K562 (cell line): Measurements from ENCODE around the gene CAMK2G. TPM values are rescaled to one million over a fixed set of nuclear protein-coding genes. Genes with fewer than 3 reads are reported as not detected.

Experiments used
- E2F4 ChIP-seq: sonication (generic); formaldehyde crosslinking; IDR thresholded peaks from 2 replicates; pipeline ENCODE4 v1.8.0; 2022; ENCODE audit warnings: mild to moderate bottlenecking, low read depth, missing genetic modification reagents
- EHMT2 ChIP-seq: fragments of 450-650 bp; IDR thresholded peaks from 2 replicates; pipeline ENCODE4 v1.6.1; 2018; ENCODE audit warnings: antibody characterized with exemption
- ETS2 ChIP-seq: IDR thresholded peaks from 2 replicates; pipeline ENCODE4 v1.6.1; 2016; ENCODE audit warnings: borderline replicate concordance, missing genetic modification characterization, mild to moderate bottlenecking, moderate library complexity, missing compliant biosample characterization; ENCODE audit not compliant: poor library complexity, severe bottlenecking
- FIP1L1 ChIP-seq: fragments of 200-400 bp; formaldehyde crosslinking; IDR thresholded peaks from 2 replicates; pipeline ENCODE4 v1.6.1; 2018; ENCODE audit warnings: mild to moderate bottlenecking, low read depth, low read length; ENCODE audit not compliant: poor library complexity, severe bottlenecking
- HEY1 ChIP-seq: fragments of 250-450 bp; sonication (Bioruptor Pico); IDR thresholded peaks from 2 replicates; pipeline ENCODE4 v1.5.0; 2020; ENCODE audit warnings: mild to moderate bottlenecking, moderate library complexity, borderline replicate concordance
- HNRNPUL1 ChIP-seq: fragments of 200-400 bp; formaldehyde crosslinking; IDR thresholded peaks from 2 replicates; pipeline ENCODE4 v1.6.1; 2017; ENCODE audit warnings: low read length
- KAT8 ChIP-seq: fragments of 450-650 bp; IDR thresholded peaks from 2 replicates; pipeline ENCODE4 v1.6.1; 2016; ENCODE audit warnings: low read depth, mild to moderate bottlenecking
- MEF2A ChIP-seq: IDR thresholded peaks from 2 replicates; pipeline ENCODE4 v1.6.1; 2011; ENCODE audit warnings: low read depth, mild to moderate bottlenecking, low read length, moderate library complexity; ENCODE audit not compliant: control insufficient read depth
- NKRF ChIP-seq: fragments of 450-650 bp; IDR thresholded peaks from 2 replicates; pipeline ENCODE4 v1.6.1; 2016; ENCODE audit warnings: borderline replicate concordance
- NR2F6 ChIP-seq: fragments of 450-650 bp; formaldehyde crosslinking; IDR thresholded peaks from 2 replicates; pipeline ENCODE4 v1.4.0; 2020; ENCODE audit warnings: mild to moderate bottlenecking
- RCOR1 ChIP-seq, 2 experiments: IDR thresholded peaks; 2 replicates each; pipeline ENCODE4 v1.6.1; 2012; ENCODE audit warnings: low read depth in 2 of 2, low read length in 2 of 2, borderline replicate concordance in 1 of 2, improper control_type of control experiment in 1 of 2
- REST ChIP-seq, 2 experiments: fragments of 450-650 bp; formaldehyde crosslinking in 1 of 2; IDR thresholded peaks; 2 replicates each; pipeline versions ENCODE4 v1.4.0 to v1.6.1; 2014 to 2020; ENCODE audit warnings: mild to moderate bottlenecking in 2 of 2, borderline replicate concordance in 1 of 2, low read depth in 1 of 2
- SLC30A9 ChIP-seq: fragments of 250-450 bp; sonication (Bioruptor Pico); IDR thresholded peaks from 2 replicates; pipeline ENCODE4 v1.8.0; 2022; ENCODE audit warnings: mild to moderate bottlenecking, moderate library complexity
- SOX6 ChIP-seq: fragments of 450-650 bp; IDR thresholded peaks from 2 replicates; pipeline ENCODE4 v1.6.1; 2014; ENCODE audit warnings: mild to moderate bottlenecking
- TRIM28 ChIP-seq: fragments of 450-650 bp; IDR thresholded peaks from 2 replicates; pipeline ENCODE4 v1.6.1; 2017
- USF2 ChIP-seq: sonication (generic); formaldehyde crosslinking; IDR thresholded peaks from 2 replicates; pipeline ENCODE4 v1.5.0; 2020; ENCODE audit warnings: missing genetic modification reagents
- ZNF75A ChIP-seq: fragments of 450-650 bp; formaldehyde crosslinking; IDR thresholded peaks from 2 replicates; pipeline ENCODE4 v1.4.0; 2020; ENCODE audit warnings: mild to moderate bottlenecking
- polyA plus RNA-seq, 8 experiments: library from polyadenylated mRNA; depleted of rRNA in 4 of 8; stranded (reverse) in 5 of 8; unstranded in 3 of 8; fragments of >200 nt; fragmentation: Nextera tagmentation in 2 of 8; fragmentation: Illumina TruSeq in 1 of 8; extraction: Ambion mirVana in 2 of 8; extraction: Trizol in 1 of 8; gene quantifications; 2 replicates each; pipeline versions ENCODE4 v1.2.1 to v1.2.3, GENCODE V29; 2011 to 2014; ENCODE audit warnings: inconsistent platforms in 1 of 8, missing spikeins in 1 of 8
- total RNA-seq, 7 experiments: library from RNA; depleted of rRNA in 6 of 7; stranded (reverse); fragments of >200 nt in 6 of 7; fragmentation: Illumina TruSeq in 2 of 7; extraction: Trizol in 2 of 7; gene quantifications; 2 replicates each; pipeline versions ENCODE4 v1.2.1 to v1.2.3, GENCODE V29; 2011 to 2021; ENCODE audit warnings: low replicate concordance in 1 of 7

CAMK2G gene
- total and polyA plus RNA-seq, 9 of the 15 experiments (the other 6 are each of a cell fraction or from before 2014, with no cell fraction given), result 9.0 to 37.9 (median 32.6) TPM

- TF ChIP-seq ZNF75A, result no peak
- TF ChIP-seq EHMT2, result 0 out of 2 replicates have a peak, but pooled peaks have one; percentile 38
- TF ChIP-seq NR2F6 (CRISPR knock-in tag), result no peak
- no peak for TF ChIP-seq SLC30A9 (CRISPR knock-in tag)
- TF ChIP-seq HNRNPUL1, result no peak
- TF ChIP-seq USF2, result no peak
- TF ChIP-seq HEY1 (CRISPR knock-in tag), result no peak
- no peak for TF ChIP-seq KAT8
- no peak for TF ChIP-seq NKRF
- no peak for TF ChIP-seq TRIM28
- no peak for TF ChIP-seq FIP1L1
- no peak for TF ChIP-seq ETS2 (tag)
- no peak for TF ChIP-seq MEF2A
- peak; percentile 33; the same call in 1 of the 2 replicates for TF ChIP-seq SOX6
- peak in 1 of 2 experiments; percentile 70; a peak in 1 of 4 replicates for TF ChIP-seq RCOR1 (IDR thresholded peaks at IDR 0.05; ENCODE audit: borderline replicate concordance in 1 of 2, low read depth in 2 of 2, low read length in 2 of 2)
- no peak for TF ChIP-seq E2F4
- peak; percentile 96 for TF ChIP-seq REST (IDR thresholded peaks at IDR 0.05; ENCODE audit: borderline replicate concordance)
- no peak for TF ChIP-seq REST (CRISPR knock-in tag; IDR thresholded peaks at IDR 0.05; ENCODE audit: low read depth)
Measured at GRCh38 chr10:73886085-73886529, 11.8 kb upstream of the CAMK2G start (continued).
